OCI-LY1 (cell line): ENCODE data around the gene MIA2.

Experiments
- H2AFZ ChIP-seq: fragments of 200-600 bp; sonication (generic), shearing (Covaris generic); 2 replicates; pipeline ENCODE4 v1.6.0; 2014; ENCODE audit warnings: antibody characterized with exemption, mild to moderate bottlenecking, low read length
- H3F3A ChIP-seq: fragments of 200-600 bp; sonication (generic), shearing (Covaris generic); 2 replicates; pipeline ENCODE4 v1.6.0; 2014; ENCODE audit warnings: mild to moderate bottlenecking, antibody characterized with exemption, low read length, moderate library complexity; ENCODE audit not compliant: insufficient read depth
- H3K27ac ChIP-seq: fragments of 200-600 bp; sonication (generic); 2 replicates; pipeline ENCODE4 v1.5.1; 2014; ENCODE audit warnings: low read length, mixed run types, mild to moderate bottlenecking, low read depth; ENCODE audit not compliant: poor library complexity, severe bottlenecking
- H3K27me3 ChIP-seq: fragments of 200-600 bp; sonication (generic); 2 replicates; pipeline ENCODE4 v1.6.0; 2014; ENCODE audit warnings: antibody characterized with exemption, mild to moderate bottlenecking, low read length, moderate library complexity; ENCODE audit not compliant: insufficient read depth
- H3K36me3 ChIP-seq: fragments of 200-600 bp; sonication (generic); 2 replicates; pipeline ENCODE4 v1.6.1; 2014; ENCODE audit warnings: mild to moderate bottlenecking, antibody characterized with exemption, low read length, moderate library complexity, mixed read lengths; ENCODE audit not compliant: insufficient read depth
- H3K4me1 ChIP-seq: fragments of 200-600 bp; sonication (generic); 2 replicates; pipeline ENCODE4 v1.5.1; 2014; ENCODE audit warnings: mild to moderate bottlenecking, low read length, moderate library complexity; ENCODE audit not compliant: insufficient read depth, severe bottlenecking
- H3K4me2 ChIP-seq: fragments of 200-600 bp; sonication (generic), shearing (Covaris generic); 2 replicates; pipeline ENCODE4 v1.6.1; 2014; ENCODE audit warnings: low read length
- H3K4me3 ChIP-seq: fragments of 200-600 bp; sonication (generic); 2 replicates; pipeline ENCODE4 v1.5.1; 2014; ENCODE audit warnings: low read length, low read depth, mild to moderate bottlenecking, mixed read lengths; ENCODE audit not compliant: poor library complexity, severe bottlenecking
- H3K79me2 ChIP-seq: fragments of 200-600 bp; shearing (Covaris generic); 2 replicates; pipeline ENCODE4 v1.6.1; 2016; ENCODE audit warnings: mixed run types, low read length, mixed read lengths; ENCODE audit not compliant: insufficient read depth
- H3K9ac ChIP-seq: fragments of 200-600 bp; sonication (generic), shearing (Covaris generic); 2 replicates; pipeline ENCODE4 v1.6.1; 2014; ENCODE audit warnings: mild to moderate bottlenecking, low read length, mixed read lengths
- H3K9me2 ChIP-seq: fragments of 200-600 bp; sonication (generic), shearing (Covaris generic); 2 replicates; pipeline ENCODE4 v1.6.1; 2014; ENCODE audit warnings: low read depth, mild to moderate bottlenecking, low read length, mixed read lengths
- H3K9me3 ChIP-seq: fragments of 200-600 bp; shearing (Covaris generic); 2 replicates; pipeline ENCODE4 v1.6.1; 2014; ENCODE audit warnings: low read length, mixed read lengths
- H4K20me1 ChIP-seq: fragments of 200-600 bp; sonication (generic), shearing (Covaris generic); 2 replicates; pipeline ENCODE4 v1.6.0; 2016; ENCODE audit warnings: mild to moderate bottlenecking, low read length; ENCODE audit not compliant: insufficient read depth
- EZH2 ChIP-seq: fragments of 200-600 bp; sonication (generic), shearing (Covaris generic); IDR thresholded peaks from 2 replicates; pipeline ENCODE4 v1.8.0; 2017; ENCODE audit warnings: borderline replicate concordance, mixed run types, mild to moderate bottlenecking, antibody characterized with exemption, low read length, moderate library complexity, mixed read lengths
- TF ChIP-seq, protein P1 (sequence below): fragments of 200-600 bp; sonication (generic), shearing (Covaris generic); IDR thresholded peaks from 2 replicates; pipeline ENCODE4 v1.5.1; 2017; ENCODE audit warnings: mild to moderate bottlenecking, antibody characterized with exemption, low read length, moderate library complexity, mixed read lengths

MIA2 gene

DNA sequence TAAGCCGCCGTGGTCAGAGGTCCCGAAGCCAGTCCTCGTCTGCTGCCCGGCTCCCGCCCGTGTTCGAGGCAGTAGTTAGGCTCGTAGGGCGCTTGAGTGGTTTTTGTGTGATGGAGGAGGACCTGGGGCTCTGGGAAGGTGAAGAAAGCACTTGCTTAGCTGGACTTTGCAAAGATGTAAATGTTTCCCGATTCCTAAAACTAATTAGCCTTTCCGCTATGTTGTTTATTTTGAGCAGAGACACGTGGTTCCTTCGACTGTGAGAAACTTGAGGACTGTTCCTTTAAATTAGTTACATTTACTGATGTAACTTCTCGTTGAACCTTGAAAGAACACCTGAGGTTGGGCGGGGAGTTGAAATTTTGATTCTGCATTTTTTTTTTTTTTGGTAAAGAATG, 33.9 kb downstream of the MIA2 start:
- Histone ChIP-seq H3K27me3 (no peaks in the 10 kb centered on the region), H3K36me3 (peaks cover 9% of the 10 kb centered on the region; the same call in 1 of the 2 replicates), H3K9me2 (no peaks in the 10 kb centered on the region), H2AFZ (no peak overlapping the region), H4K20me1 (no peaks in the 10 kb centered on the region), H3K9ac (peak overlapping the region; percentile 82), H3F3A (no peaks in the 10 kb centered on the region), H3K79me2 (peaks cover 49% of the 10 kb centered on the region), H3K4me2 (peak overlapping the region; percentile 97), H3K4me3 (peak overlapping the region; percentile 82), H3K9me3 (peaks cover 12% of the 10 kb centered on the region), H3K27ac (peak overlapping the region; percentile 85), H3K4me1 (peaks cover 36% of the 10 kb centered on the region)
- TF ChIP-seq EZH2: no peak
- TF ChIP-seq, protein P1, sequence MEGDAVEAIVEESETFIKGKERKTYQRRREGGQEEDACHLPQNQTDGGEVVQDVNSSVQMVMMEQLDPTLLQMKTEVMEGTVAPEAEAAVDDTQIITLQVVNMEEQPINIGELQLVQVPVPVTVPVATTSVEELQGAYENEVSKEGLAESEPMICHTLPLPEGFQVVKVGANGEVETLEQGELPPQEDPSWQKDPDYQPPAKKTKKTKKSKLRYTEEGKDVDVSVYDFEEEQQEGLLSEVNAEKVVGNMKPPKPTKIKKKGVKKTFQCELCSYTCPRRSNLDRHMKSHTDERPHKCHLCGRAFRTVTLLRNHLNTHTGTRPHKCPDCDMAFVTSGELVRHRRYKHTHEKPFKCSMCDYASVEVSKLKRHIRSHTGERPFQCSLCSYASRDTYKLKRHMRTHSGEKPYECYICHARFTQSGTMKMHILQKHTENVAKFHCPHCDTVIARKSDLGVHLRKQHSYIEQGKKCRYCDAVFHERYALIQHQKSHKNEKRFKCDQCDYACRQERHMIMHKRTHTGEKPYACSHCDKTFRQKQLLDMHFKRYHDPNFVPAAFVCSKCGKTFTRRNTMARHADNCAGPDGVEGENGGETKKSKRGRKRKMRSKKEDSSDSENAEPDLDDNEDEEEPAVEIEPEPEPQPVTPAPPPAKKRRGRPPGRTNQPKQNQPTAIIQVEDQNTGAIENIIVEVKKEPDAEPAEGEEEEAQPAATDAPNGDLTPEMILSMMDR: no peak

DNA sequence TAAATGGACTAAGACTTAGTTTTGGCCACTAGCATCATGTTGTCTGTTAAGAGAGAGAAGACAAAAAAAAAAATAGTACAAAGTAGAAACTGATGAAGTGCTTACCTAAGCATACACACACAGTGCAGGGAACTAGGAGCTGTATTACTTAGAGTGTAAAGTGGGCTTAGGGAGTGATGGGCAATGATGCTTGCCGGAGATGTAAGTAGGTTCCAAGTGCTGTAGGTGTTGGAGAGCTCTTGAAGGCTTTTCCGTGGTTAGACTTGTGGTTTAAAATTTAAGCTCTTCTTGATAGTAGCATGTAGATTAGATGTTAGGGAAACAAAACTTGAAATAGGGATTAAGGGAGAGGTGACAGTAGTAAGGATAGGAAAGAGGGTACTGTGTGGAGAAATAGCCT, 34.7 kb downstream of the MIA2 start:
- Histone ChIP-seq H4K20me1 (no peaks in the 10 kb centered on the region), H2AFZ (no peak overlapping the region), H3K27ac (peak overlapping the region; percentile 85), H3K9ac (peak overlapping the region; percentile 82), H3K9me2 (no peaks in the 10 kb centered on the region), H3K4me3 (peak overlapping the region; percentile 82), H3K27me3 (no peaks in the 10 kb centered on the region), H3K9me3 (peaks cover 12% of the 10 kb centered on the region), H3K36me3 (peaks cover 9% of the 10 kb centered on the region; the same call in 1 of the 2 replicates), H3F3A (no peaks in the 10 kb centered on the region), H3K4me2 (peak overlapping the region; percentile 97), H3K4me1 (peaks cover 36% of the 10 kb centered on the region), H3K79me2 (peaks cover 56% of the 10 kb centered on the region)
- TF ChIP-seq, protein P1: no peak
- no peak for TF ChIP-seq EZH2

GRCh38 chr14:39272918-39273317, 39.2 kb downstream of the MIA2 start:
- Histone ChIP-seq H3K9me3 (peaks cover 12% of the 10 kb centered on the region), H3K4me3 (no peak overlapping the region), H3K79me2 (peaks cover 78% of the 10 kb centered on the region), H3K27ac (no peak overlapping the region), H4K20me1 (no peaks in the 10 kb centered on the region), H3K27me3 (no peaks in the 10 kb centered on the region), H3K9ac (no peak overlapping the region), H3K36me3 (peaks cover 9% of the 10 kb centered on the region; the same call in 1 of the 2 replicates), H3K4me1 (peaks cover 21% of the 10 kb centered on the region), H3K4me2 (no peak overlapping the region), H3F3A (no peaks in the 10 kb centered on the region), H2AFZ (no peak overlapping the region), H3K9me2 (no peaks in the 10 kb centered on the region)
- TF ChIP-seq EZH2: no peak
- TF ChIP-seq, protein P1: no peak
